Mononuclear cell (primary cell): ENCODE results near the gene KRT17. TPM values are rescaled to one million over a fixed set of nuclear protein-coding genes. Genes with fewer than 3 reads are reported as not detected.
A peak's percentile ranks its signal among the peaks of the same experiment; 100 is the strongest.

Experiments used
- H3K27me3 ChIP-seq: 2 replicates; pipeline ENCODE4 v1.6.0; 2011; ENCODE audit warnings: low read length, control low read depth; ENCODE audit not compliant: insufficient read depth
- H3K4me1 ChIP-seq: 2 replicates; pipeline ENCODE4 v1.5.1; 2011; ENCODE audit warnings: mild to moderate bottlenecking, low read length, control low read depth; ENCODE audit not compliant: insufficient read depth
- H3K4me3 ChIP-seq: 2 replicates; pipeline ENCODE4 v1.5.1; 2011; ENCODE audit warnings: mild to moderate bottlenecking, low read length, moderate library complexity
- H3K9me3 ChIP-seq: 2 replicates; pipeline ENCODE4 v1.5.1; 2011; ENCODE audit warnings: low read depth, mild to moderate bottlenecking, control low read depth, low read length
- total RNA-seq: library from RNA; depleted of rRNA; stranded (reverse); fragments of >200 nt; gene quantifications from one replicate; pipeline ENCODE4 v1.2.3, GENCODE V29; 2012

Gene KRT17
- total RNA-seq = 0.42 TPM

- Histone ChIP-seq H3K27me3 (no peaks in the 10 kb centered on the region), H3K4me3 (no peak within 1 kb of the TSS), H3K9me3 (no peaks in the 10 kb centered on the region), H3K4me1 (no peaks in the 10 kb centered on the region)
Measured at GRCh38 chr17:41624208-41625101, at the start of gene KRT17. KRT17 (minus strand) TSS chr17:41624575; CDS start chr17:41624509, 66 bp downstream.

DNA sequence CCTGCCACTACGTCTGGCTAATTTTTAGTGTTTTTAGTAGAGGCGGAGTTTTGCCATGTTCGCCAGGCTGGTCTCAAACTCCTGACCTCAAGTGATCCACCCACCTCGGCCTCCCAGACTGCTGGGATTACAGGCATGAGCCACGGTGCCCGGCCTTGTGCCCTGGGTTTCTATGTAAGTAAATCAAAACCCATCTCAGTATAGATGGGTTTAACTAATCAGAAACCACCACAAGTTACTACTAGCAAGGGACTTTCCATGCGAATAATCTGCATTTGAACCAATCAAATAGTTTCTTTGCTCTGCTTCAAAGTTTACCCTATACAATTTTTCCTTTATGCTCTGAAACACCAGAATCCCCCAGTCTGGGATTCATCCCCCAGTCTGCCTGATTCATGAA lies 47.8 kb upstream of the KRT17 start:
- H3K4me3 ChIP-seq = no peak overlapping the region
- H3K27me3 ChIP-seq = no peaks in the 10 kb centered on the region
- peaks cover 43% of the 10 kb centered on the region for H3K4me1 ChIP-seq
- no peaks in the 10 kb centered on the region for H3K9me3 ChIP-seq

DNA sequence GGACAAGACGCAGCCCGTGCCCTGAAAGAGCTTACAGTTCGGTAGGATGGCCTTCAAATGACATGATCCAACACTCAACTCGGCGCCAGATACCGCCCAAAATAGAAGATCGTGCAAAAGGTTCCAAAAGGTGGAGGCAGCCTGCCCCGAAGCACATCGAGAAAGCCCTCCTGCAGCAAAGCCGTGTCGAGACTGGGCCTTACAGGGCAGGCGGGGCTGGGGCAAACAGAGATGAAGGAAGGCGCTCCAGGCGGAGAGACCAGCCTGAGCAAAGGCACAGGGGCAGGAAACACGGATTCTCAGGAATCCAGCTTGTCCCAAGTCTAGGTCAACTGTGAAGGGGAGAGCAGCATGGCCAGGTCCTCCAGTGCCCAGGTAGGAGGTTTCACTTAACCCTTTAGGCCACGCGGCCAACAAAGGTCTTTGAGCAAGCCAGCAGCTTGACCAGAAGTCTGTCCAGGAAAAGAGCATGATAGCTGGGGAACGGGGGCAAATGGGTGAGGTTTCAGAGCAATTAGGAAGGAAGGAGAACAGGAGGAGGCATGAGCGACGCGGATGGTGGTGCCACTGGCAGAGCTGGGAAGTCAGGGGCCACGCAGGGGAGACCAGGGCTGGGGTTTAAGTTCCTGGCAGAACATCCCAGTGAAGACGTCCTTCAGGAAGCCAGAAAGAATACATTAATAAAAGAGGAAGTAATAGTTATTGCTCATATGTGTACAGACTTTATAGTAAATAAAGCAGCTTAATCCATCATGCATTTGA lies 43.1 kb upstream of the KRT17 start:
- Histone ChIP-seq H3K9me3 (no peaks in the 10 kb centered on the region), H3K4me1 (peaks cover 29% of the 10 kb centered on the region), H3K27me3 (no peaks in the 10 kb centered on the region), H3K4me3 (no peak overlapping the region)

GRCh38 chr17:41666708-41667279 lies 42.4 kb upstream of the KRT17 start:
- H3K4me1 ChIP-seq = peaks cover 29% of the 10 kb centered on the region
- no peaks in the 10 kb centered on the region for H3K9me3 ChIP-seq
- H3K4me3 ChIP-seq = peak overlapping the region; percentile 31
- no peaks in the 10 kb centered on the region for H3K27me3 ChIP-seq

DNA sequence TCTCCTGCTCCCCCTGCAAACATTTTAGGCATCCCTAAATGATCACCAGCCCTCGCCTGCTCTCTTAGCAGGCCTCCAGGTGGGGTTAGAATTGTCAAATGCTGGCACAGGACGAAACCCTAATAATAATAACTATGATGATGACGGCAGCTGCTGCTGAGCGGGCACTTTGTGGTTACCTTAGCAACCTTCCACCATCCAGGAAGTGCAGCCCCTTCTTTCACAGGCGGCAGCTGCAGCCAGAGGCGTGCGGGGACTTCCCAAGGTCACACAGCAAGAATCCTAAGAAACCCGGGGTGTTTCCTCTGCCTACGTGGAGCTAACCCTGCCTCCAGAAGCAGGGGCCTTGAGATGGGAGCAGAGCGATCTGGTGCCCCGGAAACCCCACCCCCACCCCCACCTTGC lies 41.9 kb upstream of the KRT17 start:
- peaks cover 29% of the 10 kb centered on the region for H3K4me1 ChIP-seq
- peak overlapping the region; percentile 31 for H3K4me3 ChIP-seq
- no peaks in the 10 kb centered on the region for H3K27me3 ChIP-seq
- no peaks in the 10 kb centered on the region for H3K9me3 ChIP-seq

DNA sequence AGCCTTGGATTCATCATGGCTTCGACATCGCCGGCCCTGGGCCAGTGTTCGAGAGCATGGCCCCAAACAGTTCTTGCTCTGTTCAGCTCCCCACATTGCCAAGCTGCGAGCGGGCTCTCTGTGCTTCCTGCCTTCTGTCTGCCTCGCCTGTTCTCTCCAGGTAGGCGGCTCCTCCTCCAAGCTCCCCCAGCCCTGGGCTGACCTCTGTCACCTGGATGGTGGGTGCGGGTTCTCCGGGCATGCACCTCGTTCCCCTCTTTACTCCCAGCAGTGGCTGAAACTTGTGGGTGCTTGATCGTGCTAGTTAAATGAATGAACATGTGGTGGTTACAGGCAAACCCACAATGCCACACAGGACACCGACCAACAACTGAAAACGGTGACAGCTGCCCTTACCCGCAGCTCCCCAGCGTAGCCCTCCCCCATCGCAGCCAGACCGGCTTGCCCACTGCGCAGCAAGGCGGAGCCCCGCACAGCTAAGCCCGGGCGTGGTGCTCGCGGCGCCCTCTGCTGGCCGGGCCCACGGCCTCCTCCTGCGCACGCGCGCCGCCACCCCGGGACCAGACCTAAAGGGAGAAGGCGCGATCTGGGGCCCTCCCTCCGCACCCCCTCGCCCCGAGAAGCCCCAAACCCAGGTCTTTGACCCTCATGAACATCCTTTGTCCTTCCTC lies 41.3 kb upstream of the KRT17 start:
- Histone ChIP-seq H3K9me3 (no peaks in the 10 kb centered on the region), H3K4me3 (peak overlapping the region; percentile 31), H3K4me1 (peaks cover 29% of the 10 kb centered on the region), H3K27me3 (no peaks in the 10 kb centered on the region)

GRCh38 chr17:41664587-41665565 lies 40.5 kb upstream of the KRT17 start:
- Histone ChIP-seq H3K4me3 (no peak overlapping the region), H3K4me1 (peaks cover 29% of the 10 kb centered on the region), H3K9me3 (no peaks in the 10 kb centered on the region), H3K27me3 (no peaks in the 10 kb centered on the region)

DNA sequence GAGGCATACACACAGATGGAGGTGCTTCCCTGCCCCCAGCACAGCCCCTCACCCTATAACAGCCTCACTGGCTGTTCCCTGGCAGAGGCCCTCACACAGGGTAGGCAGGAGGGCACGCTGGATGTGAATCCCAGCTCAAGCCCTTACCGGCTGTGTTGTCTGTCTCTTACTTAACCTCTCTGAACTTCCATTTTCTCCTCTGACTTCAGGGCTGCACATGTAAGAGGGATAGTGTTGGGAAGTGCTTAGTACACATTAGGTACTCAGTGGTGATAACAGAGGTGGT lies 39.7 kb upstream of the KRT17 start:
- Histone ChIP-seq H3K27me3 (no peaks in the 10 kb centered on the region), H3K4me3 (no peak overlapping the region), H3K9me3 (no peaks in the 10 kb centered on the region), H3K4me1 (peaks cover 29% of the 10 kb centered on the region)

- H3K4me3 ChIP-seq = no peak overlapping the region
- peaks cover 29% of the 10 kb centered on the region for H3K4me1 ChIP-seq
- no peaks in the 10 kb centered on the region for H3K9me3 ChIP-seq
- no peaks in the 10 kb centered on the region for H3K27me3 ChIP-seq
Measured at GRCh38 chr17:41663451-41664171, 39.2 kb upstream of the KRT17 start.

DNA sequence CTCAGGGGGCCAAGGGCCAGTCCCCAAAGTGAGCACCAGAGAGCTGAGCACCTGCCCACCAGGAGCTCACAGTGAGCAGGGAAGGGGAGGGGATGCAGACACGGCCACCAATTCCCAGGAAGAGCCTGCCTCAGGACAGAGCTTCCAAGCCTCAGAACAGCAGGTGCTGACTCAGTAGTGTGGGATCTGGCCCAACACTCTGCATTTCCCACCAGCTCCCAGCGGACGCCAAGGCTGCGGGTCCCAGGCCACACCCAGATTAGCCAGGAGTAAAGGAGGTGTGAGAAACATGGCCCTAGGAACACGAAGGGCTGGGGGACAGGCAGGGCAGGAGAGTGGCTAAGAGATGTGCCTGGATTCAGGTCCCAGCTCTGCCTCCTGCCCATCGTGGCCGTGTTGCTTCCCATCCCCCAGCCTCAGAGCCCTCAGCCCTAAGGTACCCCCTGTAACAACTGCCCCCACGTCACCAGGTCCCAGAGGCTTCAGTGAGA lies 35.9 kb upstream of the KRT17 start:
- no peaks in the 10 kb centered on the region for H3K27me3 ChIP-seq
- H3K4me3 ChIP-seq = no peak overlapping the region
- H3K9me3 ChIP-seq = no peaks in the 10 kb centered on the region
- H3K4me1 ChIP-seq = no peaks in the 10 kb centered on the region

DNA sequence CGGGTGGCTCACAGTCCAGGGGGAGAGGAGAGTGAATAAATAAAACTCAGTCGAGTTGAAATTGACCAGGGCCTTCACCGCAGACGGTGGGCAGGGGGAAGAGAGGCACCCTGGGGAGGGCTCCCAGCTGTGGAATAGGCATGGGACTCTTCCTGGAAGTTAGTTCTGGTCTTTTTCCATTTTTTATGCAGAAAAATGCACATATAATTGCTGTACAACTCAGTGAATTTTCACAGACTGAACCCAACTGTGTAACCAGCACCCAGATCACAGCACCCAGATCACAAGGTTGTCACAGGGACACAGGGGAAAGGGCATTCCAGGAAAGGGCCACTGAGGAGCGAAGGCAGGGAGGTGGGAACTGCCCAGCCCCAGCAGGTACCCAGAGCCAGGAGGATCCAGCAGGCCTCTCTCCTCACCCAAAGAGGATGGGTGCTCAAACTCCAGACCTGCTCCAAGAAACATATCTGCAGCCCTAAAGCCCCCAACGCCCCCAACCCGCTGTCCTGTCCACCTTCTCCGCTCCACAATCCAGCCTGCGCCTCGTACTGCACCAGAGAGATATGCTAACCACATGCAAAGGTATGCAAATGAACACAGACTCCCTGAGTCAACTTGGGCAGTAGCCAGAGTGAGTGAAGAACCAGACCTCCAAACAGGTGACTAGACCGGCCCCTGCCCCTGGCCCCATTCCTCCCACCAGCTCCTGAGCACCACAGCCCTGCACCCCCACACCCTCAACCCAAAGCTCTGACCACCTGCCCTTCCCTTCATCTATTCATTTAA lies 35.2 kb upstream of the KRT17 start:
- Histone ChIP-seq H3K4me1 (no peaks in the 10 kb centered on the region), H3K27me3 (no peaks in the 10 kb centered on the region), H3K9me3 (no peaks in the 10 kb centered on the region), H3K4me3 (no peak overlapping the region)

GRCh38 chr17:41658846-41659245 lies 34.5 kb upstream of the KRT17 start:
- H3K27me3 ChIP-seq = no peaks in the 10 kb centered on the region
- H3K4me3 ChIP-seq = no peak overlapping the region
- no peaks in the 10 kb centered on the region for H3K4me1 ChIP-seq
- no peaks in the 10 kb centered on the region for H3K9me3 ChIP-seq

DNA sequence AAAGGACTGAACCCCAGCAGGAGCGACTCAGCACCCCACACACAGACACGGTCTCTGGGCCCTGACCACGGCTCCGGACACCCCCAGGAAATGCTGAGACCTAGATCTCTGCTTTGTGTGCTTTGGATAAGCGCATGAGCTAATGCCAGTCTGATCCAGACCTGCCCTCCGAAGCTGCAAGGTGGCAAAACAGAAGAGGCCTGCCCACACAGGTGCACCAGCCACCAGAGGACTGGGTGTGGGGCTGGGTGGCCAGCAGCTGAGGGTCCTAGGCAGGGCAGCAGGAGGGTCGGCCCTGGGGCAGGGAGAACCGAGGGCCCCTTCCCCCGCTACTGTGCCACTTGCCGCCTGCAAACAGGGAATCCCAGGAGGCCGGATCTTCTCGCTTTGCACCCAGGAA lies 33.6 kb upstream of the KRT17 start:
- Histone ChIP-seq H3K4me3 (no peak overlapping the region), H3K9me3 (no peaks in the 10 kb centered on the region), H3K4me1 (no peaks in the 10 kb centered on the region), H3K27me3 (no peaks in the 10 kb centered on the region)
